Measurements from ENCODE around the gene TMEM86B.

The TMEM86B gene, protein sequence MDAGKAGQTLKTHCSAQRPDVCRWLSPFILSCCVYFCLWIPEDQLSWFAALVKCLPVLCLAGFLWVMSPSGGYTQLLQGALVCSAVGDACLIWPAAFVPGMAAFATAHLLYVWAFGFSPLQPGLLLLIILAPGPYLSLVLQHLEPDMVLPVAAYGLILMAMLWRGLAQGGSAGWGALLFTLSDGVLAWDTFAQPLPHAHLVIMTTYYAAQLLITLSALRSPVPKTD

DNA sequence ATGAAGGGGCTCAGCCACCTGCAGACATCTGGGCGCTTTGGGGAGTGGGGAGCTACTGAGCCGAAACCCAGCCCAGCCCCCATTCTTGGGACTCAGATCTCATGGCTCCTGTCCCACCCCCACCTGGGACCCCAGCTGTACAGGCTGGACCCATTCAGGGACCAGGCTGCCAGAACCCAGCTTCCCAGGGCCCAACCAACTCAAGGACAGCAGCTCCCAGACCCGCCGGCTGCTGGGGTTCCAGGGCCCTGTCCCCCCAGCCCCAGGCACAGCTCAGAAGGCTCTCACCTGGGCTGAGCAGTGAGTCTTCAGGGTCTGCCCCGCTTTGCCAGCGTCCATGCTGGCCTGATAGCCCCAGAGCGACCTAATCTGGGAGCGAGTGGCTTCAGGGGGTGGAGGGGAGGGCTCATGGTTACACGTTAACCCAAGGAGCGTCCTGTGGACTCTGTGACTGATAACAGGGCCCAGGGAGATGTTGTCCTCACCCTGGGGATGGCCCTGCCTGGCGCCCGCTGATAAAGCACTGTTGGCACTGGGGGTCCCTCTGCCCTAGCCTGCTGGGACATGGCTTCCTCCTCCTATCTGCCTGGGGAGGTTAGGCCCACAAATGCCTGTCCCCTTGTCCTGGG is at the start of gene TMEM86B:
Gene TMEM86B, minus strand, starts transcription at position 361 of the 629 bp plus-strand sequence. Its CDS starts 22 bp downstream, at position 339.
- Histone ChIP-seq H3K27me3 (ENCODE audit: control insufficient read depth, insufficient read depth, low read length) (no peaks in the 10 kb centered on the region), H3K4me1 (ENCODE audit: control insufficient read depth, low read depth, low read length) (no peaks in the 10 kb centered on the region), H3K9ac (ENCODE audit: low read length) (no peak within 1 kb of the TSS), H3K9me3 (ENCODE audit: control insufficient read depth, low read depth, low read length) (no peaks in the 10 kb centered on the region), H3K36me3 (ENCODE audit: control insufficient read depth, low read depth, low read length) (peaks cover 9% of the 10 kb centered on the region), H3K4me3 (ENCODE audit: low read length) (no peak within 1 kb of the TSS), H3K27ac (ENCODE audit: low read length) (no peak within 1 kb of the TSS)

DNA sequence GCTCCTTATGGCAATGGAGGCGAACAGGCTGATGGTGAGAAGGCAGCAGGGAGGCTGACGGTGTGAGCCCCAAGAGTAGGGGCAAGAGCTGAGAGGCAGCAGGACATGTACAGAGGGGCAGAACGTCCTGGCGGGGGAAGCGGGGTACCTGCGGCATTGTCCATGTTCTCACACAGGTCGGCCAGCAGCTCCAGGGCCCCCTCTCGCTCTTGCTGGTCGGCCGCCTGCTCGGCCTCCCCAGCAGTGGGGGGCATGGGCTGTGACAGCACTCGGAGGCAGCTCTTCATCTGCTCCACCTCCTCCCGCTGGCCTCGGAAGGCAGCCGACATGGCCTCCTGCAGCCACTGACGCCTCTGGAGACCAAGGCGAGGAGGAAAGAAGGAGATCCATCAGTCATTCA is 48.9 kb upstream of the TMEM86B start:
- Histone ChIP-seq H3K4me1 (ENCODE audit: control insufficient read depth, low read depth, low read length) (peaks cover 10% of the 10 kb centered on the region), H3K27me3 (ENCODE audit: control insufficient read depth, insufficient read depth, low read length) (no peaks in the 10 kb centered on the region), H3K9me3 (ENCODE audit: control insufficient read depth, low read depth, low read length) (no peaks in the 10 kb centered on the region), H3K36me3 (ENCODE audit: control insufficient read depth, low read depth, low read length) (peaks cover 10% of the 10 kb centered on the region), H3K9ac (ENCODE audit: low read length) (no peak overlapping the region), H3K27ac (ENCODE audit: low read length) (no peak overlapping the region), H3K4me3 (ENCODE audit: low read length) (no peak overlapping the region)

DNA sequence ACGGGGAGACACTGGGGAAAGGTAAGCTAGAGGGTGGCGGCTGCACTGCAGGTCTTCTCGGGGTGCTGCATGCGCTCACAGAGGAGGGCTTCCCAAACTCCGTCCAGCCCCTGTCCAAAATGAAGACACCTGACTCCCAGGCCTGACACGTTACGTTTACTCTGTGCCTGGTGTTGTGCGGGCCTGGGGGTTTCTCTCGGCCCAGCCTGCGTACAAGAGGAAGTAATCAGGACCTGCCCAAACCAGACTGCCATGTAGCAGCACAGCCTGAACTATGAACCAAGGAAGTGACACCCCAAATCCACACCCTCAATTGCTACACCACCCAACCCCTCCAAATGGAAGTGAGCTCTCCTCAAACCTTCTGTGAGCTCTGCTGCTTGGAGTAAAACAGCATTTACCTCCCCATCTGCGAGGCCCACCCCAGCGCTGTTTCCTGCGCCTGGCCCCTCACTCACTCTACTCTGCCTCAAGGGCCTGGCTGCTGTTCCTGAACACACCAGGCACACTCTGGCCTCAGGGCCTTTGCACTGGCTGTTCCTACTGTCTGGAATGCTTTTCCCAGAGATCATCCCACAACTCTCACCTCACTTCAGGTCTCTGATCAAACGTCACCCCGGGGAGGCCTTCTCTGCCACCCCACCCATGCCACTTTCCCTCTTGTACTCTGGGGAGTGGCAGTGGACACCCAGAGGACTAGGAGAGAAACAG is 48.3 kb upstream of the TMEM86B start:
- no peak overlapping the region for H3K27ac ChIP-seq (ENCODE audit: low read length)
- H3K27me3 ChIP-seq (ENCODE audit: control insufficient read depth, insufficient read depth, low read length), result no peaks in the 10 kb centered on the region
- H3K9ac ChIP-seq (ENCODE audit: low read length), result no peak overlapping the region
- H3K4me3 ChIP-seq (ENCODE audit: low read length), result no peak overlapping the region
- H3K36me3 ChIP-seq (ENCODE audit: control insufficient read depth, low read depth, low read length), result peaks cover 10% of the 10 kb centered on the region
- H3K4me1 ChIP-seq (ENCODE audit: control insufficient read depth, low read depth, low read length), result peaks cover 10% of the 10 kb centered on the region
- no peaks in the 10 kb centered on the region for H3K9me3 ChIP-seq (ENCODE audit: control insufficient read depth, low read depth, low read length)

DNA sequence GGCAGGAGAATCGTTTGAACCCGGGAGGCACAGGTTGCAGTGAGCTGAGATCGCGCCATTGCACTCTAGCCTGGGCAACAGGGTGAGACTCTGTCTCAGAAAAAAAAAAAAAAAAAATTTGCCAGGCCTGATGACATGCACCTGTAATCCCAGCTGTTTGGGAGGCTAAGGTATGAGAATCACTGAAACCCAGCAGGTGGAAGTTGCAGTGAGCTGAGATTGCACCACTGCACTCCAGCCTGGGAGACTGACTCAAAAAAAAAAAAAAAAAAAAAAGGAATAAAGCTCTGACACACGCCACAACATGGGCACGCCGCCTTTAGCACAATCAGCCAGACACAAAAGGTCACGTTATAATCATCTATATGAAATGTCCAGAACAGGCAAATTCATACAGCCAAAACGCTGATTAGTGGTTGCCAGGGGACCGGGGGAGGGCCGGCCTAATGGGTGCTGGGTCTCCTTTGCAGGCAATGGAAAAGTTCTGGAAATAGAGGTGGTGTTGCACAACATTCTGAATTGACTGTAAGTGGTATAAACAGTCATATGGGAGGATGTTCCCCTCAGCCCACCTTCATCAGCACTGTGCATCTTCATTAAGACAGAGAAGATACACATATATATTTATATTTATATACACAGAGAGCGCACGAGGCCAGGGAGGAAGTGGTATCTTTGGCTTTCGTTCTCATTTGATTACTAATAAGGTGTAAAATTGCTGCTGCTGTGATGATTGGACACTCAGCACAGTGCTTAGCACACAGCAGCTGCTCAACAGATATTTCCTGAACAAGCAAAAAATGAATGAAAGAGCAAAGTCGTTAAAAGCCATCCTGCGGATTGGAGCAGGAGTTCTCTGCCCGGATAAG is 47.5 kb upstream of the TMEM86B start:
- H3K4me3 ChIP-seq (ENCODE audit: low read length), result no peak overlapping the region
- no peaks in the 10 kb centered on the region for H3K27me3 ChIP-seq (ENCODE audit: control insufficient read depth, insufficient read depth, low read length)
- H3K4me1 ChIP-seq (ENCODE audit: control insufficient read depth, low read depth, low read length), result peaks cover 10% of the 10 kb centered on the region
- no peak overlapping the region for H3K9ac ChIP-seq (ENCODE audit: low read length)
- no peak overlapping the region for H3K27ac ChIP-seq (ENCODE audit: low read length)
- H3K9me3 ChIP-seq (ENCODE audit: control insufficient read depth, low read depth, low read length), result no peaks in the 10 kb centered on the region
- peaks cover 10% of the 10 kb centered on the region for H3K36me3 ChIP-seq (ENCODE audit: control insufficient read depth, low read depth, low read length)

DNA sequence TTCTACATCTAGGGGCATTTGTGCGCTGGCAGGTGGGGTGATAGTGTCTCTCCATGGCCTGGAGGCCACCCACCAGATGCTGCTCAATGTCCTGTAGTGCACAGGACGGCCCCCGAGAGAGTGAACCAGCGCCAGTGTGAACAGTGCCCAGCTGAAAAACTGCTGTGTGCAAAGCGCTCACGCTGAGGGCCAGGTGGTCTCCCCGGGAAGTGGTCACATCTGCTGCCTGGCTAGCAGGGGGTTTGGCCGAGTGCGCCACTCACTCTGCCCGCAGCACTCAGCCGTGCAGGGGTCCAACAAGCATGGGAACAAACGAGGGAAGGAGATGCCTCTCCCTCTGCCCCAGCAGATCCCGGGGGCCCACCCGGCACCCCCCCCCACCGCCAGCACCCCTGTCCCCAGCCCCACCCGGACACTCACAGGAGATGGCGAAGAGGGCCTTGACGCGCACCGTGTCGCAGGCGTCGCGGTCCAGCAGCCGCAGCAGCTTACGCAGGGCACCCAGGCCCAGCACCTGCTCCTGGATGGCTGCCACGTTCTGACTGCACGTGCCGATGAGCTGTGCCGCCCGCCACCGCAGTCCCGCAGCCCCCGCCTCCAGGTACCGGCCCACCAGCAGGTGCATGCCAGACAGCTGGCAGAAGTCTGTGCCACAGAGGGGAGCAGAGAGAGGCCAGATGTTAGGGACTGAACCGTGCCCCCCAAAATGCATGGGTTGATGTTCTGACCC is 45.6 kb upstream of the TMEM86B start:
- peaks cover 3% of the 10 kb centered on the region for H3K4me1 ChIP-seq (ENCODE audit: control insufficient read depth, low read depth, low read length)
- no peak overlapping the region for H3K9ac ChIP-seq (ENCODE audit: low read length)
- H3K4me3 ChIP-seq (ENCODE audit: low read length), result no peak overlapping the region
- no peaks in the 10 kb centered on the region for H3K9me3 ChIP-seq (ENCODE audit: control insufficient read depth, low read depth, low read length)
- no peak overlapping the region for H3K27ac ChIP-seq (ENCODE audit: low read length)
- no peaks in the 10 kb centered on the region for H3K27me3 ChIP-seq (ENCODE audit: control insufficient read depth, insufficient read depth, low read length)
- H3K36me3 ChIP-seq (ENCODE audit: control insufficient read depth, low read depth, low read length), result peaks cover 10% of the 10 kb centered on the region

DNA sequence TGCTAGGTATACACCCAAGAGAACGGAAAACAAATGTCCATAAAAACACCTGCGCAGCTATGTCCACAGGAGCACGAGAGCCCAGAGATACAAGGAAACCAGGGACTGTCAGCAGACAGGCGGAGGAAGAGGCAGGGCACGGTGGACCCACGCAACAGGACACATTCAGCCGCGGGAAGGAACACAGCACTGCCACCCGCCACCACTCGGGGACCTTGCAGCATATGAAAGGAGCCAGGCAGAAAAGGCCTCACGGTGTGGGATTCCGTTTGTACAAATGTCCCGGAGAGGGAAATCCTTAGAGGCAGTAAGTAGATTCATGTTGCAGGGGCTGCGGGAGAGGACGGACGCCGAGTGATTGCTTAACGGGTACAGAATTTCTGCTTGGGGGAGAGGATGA is 43.6 kb upstream of the TMEM86B start:
- Histone ChIP-seq H3K27ac (ENCODE audit: low read length) (no peak overlapping the region), H3K4me3 (ENCODE audit: low read length) (no peak overlapping the region), H3K36me3 (ENCODE audit: control insufficient read depth, low read depth, low read length) (peaks cover 10% of the 10 kb centered on the region), H3K27me3 (ENCODE audit: control insufficient read depth, insufficient read depth, low read length) (no peaks in the 10 kb centered on the region), H3K4me1 (ENCODE audit: control insufficient read depth, low read depth, low read length) (no peaks in the 10 kb centered on the region), H3K9me3 (ENCODE audit: control insufficient read depth, low read depth, low read length) (no peaks in the 10 kb centered on the region), H3K9ac (ENCODE audit: low read length) (no peak overlapping the region)

DNA sequence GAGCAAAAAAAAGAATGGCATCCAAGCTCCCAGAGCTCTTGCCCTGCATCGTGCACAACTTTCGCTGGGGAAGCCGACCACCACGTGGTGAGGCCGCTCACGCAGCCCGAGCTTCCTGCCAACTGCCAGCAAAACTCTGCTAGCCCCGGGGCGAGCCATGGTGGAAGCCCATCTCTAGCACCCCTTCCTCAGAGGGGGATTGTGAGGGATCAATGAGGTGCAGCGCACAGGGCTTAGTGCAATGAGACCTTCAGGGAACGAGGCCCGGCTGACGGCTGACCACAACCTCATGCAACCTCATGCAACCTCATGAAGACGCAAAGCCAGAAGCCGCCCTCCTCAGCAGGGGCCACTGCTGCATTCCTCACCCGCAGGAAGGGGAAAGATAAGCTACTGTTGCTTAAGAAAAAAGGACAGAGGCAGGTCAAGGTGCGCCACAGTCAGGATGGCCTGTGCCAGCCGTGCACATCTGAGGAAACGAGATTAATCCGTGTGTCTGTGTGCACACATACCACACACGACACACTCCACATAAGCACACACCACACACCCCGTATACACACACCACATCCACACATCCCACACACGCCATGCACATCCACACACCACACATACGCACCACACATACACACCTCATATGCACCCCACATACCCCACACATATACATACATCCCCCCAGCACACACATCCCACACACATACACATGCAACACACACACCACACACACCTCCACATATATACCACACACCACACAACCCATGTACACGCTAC is 41.8 kb upstream of the TMEM86B start:
- no peaks in the 10 kb centered on the region for H3K4me1 ChIP-seq (ENCODE audit: control insufficient read depth, low read depth, low read length)
- no peak overlapping the region for H3K27ac ChIP-seq (ENCODE audit: low read length)
- H3K9me3 ChIP-seq (ENCODE audit: control insufficient read depth, low read depth, low read length), result peaks cover 3% of the 10 kb centered on the region
- H3K36me3 ChIP-seq (ENCODE audit: control insufficient read depth, low read depth, low read length), result peaks cover 7% of the 10 kb centered on the region
- H3K27me3 ChIP-seq (ENCODE audit: control insufficient read depth, insufficient read depth, low read length), result no peaks in the 10 kb centered on the region
- H3K9ac ChIP-seq (ENCODE audit: low read length), result no peak overlapping the region
- no peak overlapping the region for H3K4me3 ChIP-seq (ENCODE audit: low read length)

DNA sequence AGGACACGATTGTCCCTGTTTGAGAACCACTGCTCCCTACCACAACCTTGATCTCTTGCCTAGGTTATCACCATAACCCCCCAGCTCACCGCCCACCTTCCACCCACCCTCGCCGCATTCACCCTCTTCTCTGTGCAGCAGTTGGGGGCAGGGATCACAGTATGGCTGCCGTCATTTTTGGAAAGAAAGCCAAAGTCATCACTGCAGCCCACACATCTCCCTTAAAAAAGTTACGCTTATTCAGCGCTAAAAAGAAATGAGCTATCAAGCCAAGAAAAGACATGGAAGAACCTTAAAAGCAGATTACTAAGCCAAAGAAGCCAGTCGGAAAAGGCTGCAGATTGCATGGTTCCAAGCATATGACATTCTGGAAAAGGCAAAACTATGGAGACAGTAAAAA is 40.7 kb upstream of the TMEM86B start:
- Histone ChIP-seq H3K27ac (ENCODE audit: low read length) (no peak overlapping the region), H3K4me3 (ENCODE audit: low read length) (no peak overlapping the region), H3K36me3 (ENCODE audit: control insufficient read depth, low read depth, low read length) (peaks cover 7% of the 10 kb centered on the region), H3K9me3 (ENCODE audit: control insufficient read depth, low read depth, low read length) (peaks cover 3% of the 10 kb centered on the region), H3K27me3 (ENCODE audit: control insufficient read depth, insufficient read depth, low read length) (no peaks in the 10 kb centered on the region), H3K4me1 (ENCODE audit: control insufficient read depth, low read depth, low read length) (no peaks in the 10 kb centered on the region), H3K9ac (ENCODE audit: low read length) (no peak overlapping the region)

DNA sequence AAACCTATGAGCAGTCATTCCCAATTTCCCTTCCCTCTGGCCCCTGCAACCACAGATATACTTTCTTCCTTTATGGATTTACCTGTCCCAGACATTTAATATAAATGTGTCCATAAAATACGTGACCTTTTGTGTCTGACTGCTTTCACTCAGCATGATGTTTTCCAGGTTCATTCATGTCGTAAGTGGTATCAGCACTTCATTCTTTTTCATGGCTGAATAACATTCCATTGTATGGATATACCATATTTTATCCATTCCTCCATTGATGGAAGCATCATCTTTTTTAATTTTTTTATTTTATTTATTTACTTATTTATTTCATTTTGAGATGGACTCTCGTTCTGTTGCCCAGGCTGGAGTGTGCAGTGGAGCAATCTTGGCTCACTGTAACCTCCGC is 38.3 kb upstream of the TMEM86B start:
- no peak overlapping the region for H3K9ac ChIP-seq (ENCODE audit: low read length)
- H3K27ac ChIP-seq (ENCODE audit: low read length), result no peak overlapping the region
- H3K4me1 ChIP-seq (ENCODE audit: control insufficient read depth, low read depth, low read length), result no peaks in the 10 kb centered on the region
- no peaks in the 10 kb centered on the region for H3K36me3 ChIP-seq (ENCODE audit: control insufficient read depth, low read depth, low read length)
- H3K4me3 ChIP-seq (ENCODE audit: low read length), result no peak overlapping the region
- H3K27me3 ChIP-seq (ENCODE audit: control insufficient read depth, insufficient read depth, low read length), result no peaks in the 10 kb centered on the region
- H3K9me3 ChIP-seq (ENCODE audit: control insufficient read depth, low read depth, low read length), result peaks cover 3% of the 10 kb centered on the region

DNA sequence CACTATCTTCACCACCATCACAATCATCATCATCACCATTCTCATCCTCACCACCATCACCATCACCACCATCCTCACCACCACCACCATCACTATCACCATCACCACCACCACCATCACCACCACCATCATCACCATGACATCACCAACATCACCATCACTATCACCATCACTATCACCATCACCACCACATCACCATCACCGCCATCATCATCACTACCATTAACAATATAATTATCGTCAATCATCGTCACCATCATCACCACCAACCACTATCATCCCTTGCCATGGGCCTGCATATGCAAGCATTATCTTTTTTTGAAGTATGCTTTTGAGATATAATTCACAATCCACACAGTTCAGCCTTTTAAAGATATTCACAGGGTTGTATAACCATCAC is 37.8 kb upstream of the TMEM86B start:
- no peak overlapping the region for H3K27ac ChIP-seq (ENCODE audit: low read length)
- H3K4me1 ChIP-seq (ENCODE audit: control insufficient read depth, low read depth, low read length), result no peaks in the 10 kb centered on the region
- no peaks in the 10 kb centered on the region for H3K36me3 ChIP-seq (ENCODE audit: control insufficient read depth, low read depth, low read length)
- H3K9ac ChIP-seq (ENCODE audit: low read length), result no peak overlapping the region
- H3K9me3 ChIP-seq (ENCODE audit: control insufficient read depth, low read depth, low read length), result peaks cover 3% of the 10 kb centered on the region
- H3K4me3 ChIP-seq (ENCODE audit: low read length), result no peak overlapping the region
- H3K27me3 ChIP-seq (ENCODE audit: control insufficient read depth, insufficient read depth, low read length), result no peaks in the 10 kb centered on the region

Data from iPS-18a (cell line).